HG03558 (cell line): Measurements from ENCODE around the gene ALG9.
"Not testable (repeated sequence)": the region's sequence is repeated elsewhere in the genome, so short reads cannot be mapped to it uniquely, and the experiment has no call there.

Experiments used
- ATAC-seq: cut with Tn5 transposase; IDR thresholded peaks from one replicate; pipeline ENCODE4 v1.9.1; 2021; ENCODE audit warnings: moderate number of reproducible peaks; ENCODE audit not compliant: unreplicated experiment; ENCODE audit errors: extremely low read depth

The ALG9 gene

GRCh38 chr11:111798279-111798678 is 73.1 kb downstream of the ALG9 start:
- ATAC-seq = no peak

- no peak for ATAC-seq
Measured at GRCh38 chr11:111797145-111797581, 74.2 kb downstream of the ALG9 start.

- no peak for ATAC-seq
Measured at GRCh38 chr11:111796696-111797095, 74.7 kb downstream of the ALG9 start.

GRCh38 chr11:111795334-111795985 is 75.9 kb downstream of the ALG9 start:
- ATAC-seq = no peak

GRCh38 chr11:111793863-111794262 is 77.5 kb downstream of the ALG9 start:
- no peak for ATAC-seq

- no peak for ATAC-seq
Measured at GRCh38 chr11:111792955-111793500, 78.4 kb downstream of the ALG9 start.

DNA sequence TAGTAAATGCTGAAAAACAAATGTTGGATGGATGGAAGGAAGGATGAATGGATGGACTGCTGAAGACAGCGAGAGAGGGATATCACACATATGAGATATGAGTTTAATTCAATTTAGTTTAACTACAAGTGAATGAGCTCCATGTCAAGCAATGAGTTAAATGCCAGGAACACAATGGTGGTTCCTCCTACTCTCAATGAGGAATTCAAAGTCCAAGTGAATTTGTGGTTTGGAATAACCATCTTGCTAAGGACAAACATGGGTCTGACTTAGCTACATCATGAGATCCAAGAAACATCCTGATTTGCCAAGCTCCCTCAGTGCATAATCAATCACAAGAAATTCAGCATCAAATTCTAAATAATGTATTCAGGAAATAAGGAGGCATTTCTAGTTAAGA is 79.1 kb downstream of the ALG9 start:
- no peak for ATAC-seq

- ATAC-seq = no peak
Measured at GRCh38 chr11:111788464-111788863, 82.9 kb downstream of the ALG9 start.

- ATAC-seq = no peak
Measured at GRCh38 chr11:111788051-111788450, 83.3 kb downstream of the ALG9 start.

DNA sequence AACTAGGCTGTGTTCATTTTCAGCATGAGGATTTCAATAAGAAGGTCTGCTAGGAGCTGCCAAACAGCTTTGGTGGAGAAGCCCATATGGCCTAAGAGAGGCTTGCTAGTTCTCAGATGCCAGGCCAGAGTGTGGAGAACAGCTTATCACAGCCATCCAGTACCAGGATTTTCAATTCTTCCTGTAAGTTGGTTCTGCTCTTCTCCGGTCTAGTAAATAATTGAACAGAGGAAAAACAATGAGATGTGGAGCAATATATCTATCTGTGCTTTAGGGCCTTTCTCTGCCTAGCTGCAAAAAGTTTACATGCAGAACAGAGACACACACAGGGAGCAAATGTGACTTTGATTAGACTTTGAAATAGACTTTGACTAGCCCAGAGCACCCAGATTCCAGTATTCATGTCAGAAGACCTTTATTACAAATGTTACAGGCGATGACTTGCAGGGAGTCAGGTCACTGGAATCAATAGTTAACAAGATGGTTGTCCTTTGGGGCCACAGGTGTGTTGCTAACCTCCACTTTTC is 85.4 kb downstream of the ALG9 start:
- no peak for ATAC-seq

- no peak for ATAC-seq
Measured at GRCh38 chr11:111785076-111785475, 86.3 kb downstream of the ALG9 start.

GRCh38 chr11:111784311-111784710 is 87.1 kb downstream of the ALG9 start:
- ATAC-seq = not testable (repeated sequence)

- no peak for ATAC-seq
Measured at GRCh38 chr11:111782109-111782741, 89.2 kb downstream of the ALG9 start.

DNA sequence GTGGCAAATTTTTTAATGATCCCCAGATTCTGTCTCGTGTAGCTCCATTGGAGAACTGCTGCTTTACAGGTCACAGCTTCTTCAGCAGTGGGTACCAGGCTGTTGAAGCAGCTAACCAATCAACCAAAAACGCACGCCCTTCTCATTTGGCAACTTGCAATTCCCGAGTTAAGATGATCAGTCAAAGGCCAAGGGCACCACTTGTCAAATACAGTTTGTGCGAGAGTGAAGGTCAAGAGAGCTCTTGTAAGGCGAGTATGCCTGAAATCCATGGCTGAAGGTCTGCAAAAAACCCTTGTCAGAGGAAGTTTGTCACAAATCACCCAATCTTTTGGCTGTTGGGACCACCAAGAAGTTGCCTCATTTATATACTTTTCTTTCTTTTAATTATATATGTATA is 92.3 kb downstream of the ALG9 start:
- no peak for ATAC-seq

DNA sequence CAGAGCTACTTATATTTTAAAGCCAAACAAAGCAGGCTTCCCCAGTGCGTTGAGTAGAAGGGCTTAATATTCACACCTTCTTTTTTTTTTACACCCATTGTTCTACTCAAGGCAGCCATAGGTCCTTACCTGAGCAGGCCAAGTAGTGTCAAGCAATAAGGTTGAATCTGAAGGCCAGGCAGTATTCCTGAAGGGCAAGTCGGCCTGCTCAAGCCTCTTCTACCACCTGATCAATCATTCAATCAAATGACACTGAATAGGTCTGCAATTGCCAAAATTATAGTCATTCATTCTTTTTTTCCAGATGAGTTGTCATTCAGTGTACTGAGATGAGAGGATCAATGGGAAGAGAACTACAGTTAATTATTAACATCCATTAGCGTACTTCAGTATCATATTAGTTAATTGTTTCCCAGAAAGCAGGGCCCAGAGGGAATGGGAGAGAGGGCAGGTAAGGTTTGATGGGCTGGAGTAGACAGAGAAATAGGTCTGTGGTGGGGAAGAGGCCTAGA is 93.3 kb downstream of the ALG9 start:
- ATAC-seq = no peak

GRCh38 chr11:111777094-111778046 is 94.0 kb downstream of the ALG9 start:
- ATAC-seq = peak; percentile 51

DNA sequence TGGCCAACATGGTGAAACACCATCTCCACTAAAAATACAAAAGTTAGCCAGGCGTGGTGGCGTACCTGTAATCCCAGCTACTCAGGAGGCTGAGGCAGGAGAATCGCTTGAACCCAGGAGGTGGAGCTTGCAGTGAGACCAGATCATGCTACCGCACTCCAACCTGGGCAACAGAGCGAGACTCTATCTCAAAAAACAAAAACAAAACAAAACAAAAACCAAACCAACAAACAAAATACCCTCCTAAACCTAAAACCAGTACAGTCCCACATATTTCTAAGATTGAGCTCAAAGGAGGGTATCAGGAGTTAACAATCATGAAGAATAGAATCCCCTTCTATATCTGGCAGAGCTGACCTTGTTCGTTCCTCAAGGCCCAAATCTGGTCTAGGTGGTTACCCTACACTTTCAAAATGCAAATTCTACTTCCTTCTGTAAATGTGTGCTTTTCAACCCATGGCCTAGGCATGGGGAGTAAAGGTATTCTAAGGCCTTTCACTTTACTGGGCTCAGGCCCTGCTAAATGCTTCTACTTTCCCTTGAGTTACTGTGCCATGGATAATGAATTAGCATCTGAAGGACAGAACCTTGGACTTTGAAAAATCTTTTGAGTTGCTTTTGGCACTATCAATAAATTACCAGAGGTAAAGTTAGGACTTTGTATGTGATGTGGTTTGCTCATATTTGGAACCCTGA is 94.8 kb downstream of the ALG9 start:
- peak; percentile 74 for ATAC-seq

DNA sequence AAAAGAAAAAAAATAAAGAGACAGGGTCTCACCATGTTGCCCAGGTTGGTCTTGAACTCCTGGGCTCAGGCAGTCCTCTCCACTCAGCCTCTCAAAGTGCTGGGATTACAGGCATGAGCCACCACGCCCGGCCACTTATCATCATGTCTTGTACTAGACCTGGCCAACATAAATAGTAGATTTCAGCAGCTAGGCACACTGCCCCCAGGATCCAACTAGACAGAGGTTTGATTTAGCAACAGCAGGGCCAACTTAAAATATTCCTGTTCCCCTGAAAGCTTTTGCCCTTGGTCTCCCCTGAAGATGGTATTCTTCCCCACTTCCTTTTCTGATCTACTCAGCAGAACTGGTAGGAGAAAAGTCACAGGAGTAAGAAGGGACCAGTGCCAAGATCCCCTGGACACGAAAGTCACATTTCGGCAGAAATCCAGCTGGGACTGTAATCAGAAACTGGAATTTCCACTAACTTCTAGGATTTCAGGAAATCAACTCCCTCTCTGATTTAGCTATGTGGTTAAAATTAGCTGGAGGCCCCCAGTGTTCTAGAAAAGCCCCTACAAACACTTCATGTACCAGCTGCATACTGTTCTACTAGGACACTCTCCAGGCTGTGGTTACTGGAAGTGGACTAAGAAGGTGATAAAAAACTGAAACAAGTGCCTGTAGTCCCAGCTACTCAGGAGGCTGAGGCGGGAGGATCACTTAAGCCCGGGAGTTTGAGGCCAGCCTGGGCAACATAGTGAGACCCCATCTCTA is 96.2 kb downstream of the ALG9 start:
- no peak for ATAC-seq

DNA sequence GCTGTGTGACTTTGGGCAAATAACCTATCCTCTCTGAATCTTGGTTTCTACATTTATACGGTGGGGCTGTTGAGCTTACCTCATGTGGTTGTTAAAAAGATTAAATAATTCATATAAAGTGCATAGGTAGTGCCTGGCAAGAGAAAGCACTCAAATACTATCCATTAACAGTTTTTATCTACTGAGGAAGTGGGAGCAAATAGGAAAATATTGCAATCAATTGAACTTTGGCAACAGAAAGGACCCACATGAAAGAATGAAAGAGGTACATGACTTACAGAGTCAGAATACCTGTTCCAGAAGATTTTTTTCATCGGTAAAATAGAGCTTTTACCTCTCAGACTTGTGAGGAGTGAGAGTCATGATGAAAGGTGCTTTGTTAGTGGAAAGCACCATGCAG is 98.8 kb downstream of the ALG9 start:
- no peak for ATAC-seq
